ENCODE measurements around the gene TRPT1. TPM values are rescaled to one million over a fixed set of nuclear protein-coding genes. Genes with fewer than 3 reads are reported as not detected.

TRPT1 gene
- total RNA-seq, 1 donor from 2014 or later = 39.7 TPM

GRCh38 chr11:64229090-64229743 lies 3.2 kb upstream of the TRPT1 start:
- TF ChIP-seq CTCF (IDR thresholded peaks at IDR 0.05) = no peak
- no peaks in the 10 kb centered on the region for H3K27me3 Mint-ChIP-seq (ENCODE audit: unreplicated experiment)
- H3K27ac Mint-ChIP-seq (ENCODE audit: unreplicated experiment) = peak overlapping the region; percentile 87

GRCh38 chr11:64227405-64227956 lies 1.5 kb upstream of the TRPT1 start:
- Mint-ChIP-seq H3K36me3 (ENCODE audit: unreplicated experiment) (no peaks in the 10 kb centered on the region), H3K4me1 (ENCODE audit: unreplicated experiment) (peaks cover 45% of the 10 kb centered on the region), H3K9me3 (ENCODE audit: unreplicated experiment) (no peaks in the 10 kb centered on the region), H3K27me3 (ENCODE audit: unreplicated experiment) (no peaks in the 10 kb centered on the region), H3K27ac (ENCODE audit: unreplicated experiment) (peak overlapping the region; percentile 38), H3K4me3 (ENCODE audit: unreplicated experiment) (peak overlapping the region; percentile 81)
- DNase-seq (ENCODE audit: extremely low spot score, unreplicated experiment) = no peak
- TF ChIP-seq CTCF (IDR thresholded peaks at IDR 0.05) = no peak

More at GRCh38 chr11:64229090-64229743, 3.2 kb upstream of the TRPT1 start:
- no peaks in the 10 kb centered on the region for H3K36me3 Mint-ChIP-seq (ENCODE audit: unreplicated experiment)
- DNase-seq (ENCODE audit: extremely low spot score, unreplicated experiment) = no peak
- H3K4me3 Mint-ChIP-seq (ENCODE audit: unreplicated experiment) = peak overlapping the region; percentile 80
- peaks cover 54% of the 10 kb centered on the region for H3K4me1 Mint-ChIP-seq (ENCODE audit: unreplicated experiment)
- H3K9me3 Mint-ChIP-seq (ENCODE audit: unreplicated experiment) = no peaks in the 10 kb centered on the region

GRCh38 chr11:64226507-64227051 lies 593 bp upstream of the TRPT1 start:
- Mint-ChIP-seq H3K9me3 (ENCODE audit: unreplicated experiment) (no peaks in the 10 kb centered on the region), H3K4me3 (ENCODE audit: unreplicated experiment) (peak overlapping the region; percentile 81), H3K36me3 (ENCODE audit: unreplicated experiment) (no peaks in the 10 kb centered on the region), H3K27ac (ENCODE audit: unreplicated experiment) (peak overlapping the region; percentile 64), H3K4me1 (ENCODE audit: unreplicated experiment) (peaks cover 37% of the 10 kb centered on the region), H3K27me3 (ENCODE audit: unreplicated experiment) (no peaks in the 10 kb centered on the region)
- no peak for TF ChIP-seq CTCF (IDR thresholded peaks at IDR 0.05)
- no peak for DNase-seq (ENCODE audit: extremely low spot score, unreplicated experiment)

GRCh38 chr11:64224891-64225607 lies 937 bp downstream of the TRPT1 start:
- no peaks in the 10 kb centered on the region for H3K9me3 Mint-ChIP-seq (ENCODE audit: unreplicated experiment)
- peaks cover 30% of the 10 kb centered on the region for H3K4me1 Mint-ChIP-seq (ENCODE audit: unreplicated experiment)
- DNase-seq (ENCODE audit: extremely low spot score, unreplicated experiment) = no peak

More at GRCh38 chr11:64224891-64225607, 937 bp downstream of the TRPT1 start:
- Mint-ChIP-seq H3K4me3 (ENCODE audit: unreplicated experiment) (peak overlapping the region; percentile 81), H3K27ac (ENCODE audit: unreplicated experiment) (peak overlapping the region; percentile 54), H3K27me3 (ENCODE audit: unreplicated experiment) (no peaks in the 10 kb centered on the region), H3K36me3 (ENCODE audit: unreplicated experiment) (no peaks in the 10 kb centered on the region)
- TF ChIP-seq CTCF (IDR thresholded peaks at IDR 0.05) = no peak

All from osteocyte (in vitro differentiated cells).